Measurements from ENCODE around the gene DNAL1. TPM values are rescaled to one million over a fixed set of nuclear protein-coding genes. Genes with fewer than 3 reads are reported as not detected.

Gene DNAL1
- total RNA-seq, 1 experiment from 2014 or later: 14.6 TPM

- Histone ChIP-seq H3K27ac (ENCODE audit: low read depth, low read length) (no peak overlapping the region), H4K20me1 (ENCODE audit: insufficient read depth) (no peaks in the 10 kb centered on the region), H3K79me2 (ENCODE audit: insufficient read depth, low read length) (no peaks in the 10 kb centered on the region), H3K9me3 (ENCODE audit: control insufficient read depth in 1 of 2, insufficient read depth in 1 of 2, low read depth in 1 of 2, low read length in 2 of 2) (no peaks in the 10 kb centered on the region), H3K9ac (ENCODE audit: low read length) (no peak overlapping the region), H3K4me1 (ENCODE audit: control insufficient read depth in 1 of 2, insufficient read depth in 2 of 2, low read length in 2 of 2) (peaks cover 5 to 13% of the 10 kb centered on the region in 2 experiments), H3K4me2 (ENCODE audit: low read length) (no peak overlapping the region), H3K27me3 (ENCODE audit: insufficient read depth, low read length) (no peaks in the 10 kb centered on the region), H3K4me3 (replicated peaks in 1 of 2; ENCODE audit: low read depth in 1 of 2, low read length in 2 of 2) (no peak overlapping the region), H2AFZ (ENCODE audit: low read depth, low read length, poor library complexity, severe bottlenecking) (no peak overlapping the region), H3K36me3 (ENCODE audit: control insufficient read depth in 1 of 2, insufficient read depth in 2 of 2, low read length in 2 of 2) (no peaks in the 10 kb centered on the region), H3K9me2 (ENCODE audit: insufficient read depth) (no peaks in the 10 kb centered on the region)
- ChIA-PET POLR2A (no interaction called here), CTCF (interaction anchor here (1.1 kb wide), 1 partner anchor 9 kb away, joined by 3 read pairs; no protein-coding TSS in a partner anchor), RAD21 (ENCODE audit: low non-redundant PET in 1 of 2, low total read pairs in 2 of 2, uncharacterized antibody in 2 of 2, unreplicated experiment in 2 of 2) (no interaction called here)
- TF ChIP-seq EZH2phosphoT487 (IDR thresholded peaks at IDR 0.05; ENCODE audit: borderline replicate concordance) (no peak), YY1 (IDR thresholded peaks at IDR 0.05; ENCODE audit: extremely low read depth, insufficient replicate concordance, low read depth, low read length) (no peak), POLR2AphosphoS5 (IDR thresholded peaks at IDR 0.05; ENCODE audit: low read depth, low read length) (no peak), ZFX (IDR thresholded peaks at IDR 0.05) (no peak), ZNF274 (IDR thresholded peaks at IDR 0.05; ENCODE audit: low read depth, low read length) (no peak), RAD21 (IDR thresholded peaks at IDR 0.05; ENCODE audit: low read depth) (no peak), EZH2 (IDR thresholded peaks at IDR 0.05) (no peak), CEBPB (IDR thresholded peaks at IDR 0.05; ENCODE audit: low read depth) (no peak), ELF1 (IDR thresholded peaks at IDR 0.05; ENCODE audit: borderline replicate concordance, low read depth) (no peak), SP1 (IDR thresholded peaks at IDR 0.05; ENCODE audit: low read depth) (no peak), ZBTB33 (IDR thresholded peaks at IDR 0.05; ENCODE audit: extremely low read depth, insufficient replicate concordance, low read length) (no peak)
- TF ChIP-seq, protein P1, sequence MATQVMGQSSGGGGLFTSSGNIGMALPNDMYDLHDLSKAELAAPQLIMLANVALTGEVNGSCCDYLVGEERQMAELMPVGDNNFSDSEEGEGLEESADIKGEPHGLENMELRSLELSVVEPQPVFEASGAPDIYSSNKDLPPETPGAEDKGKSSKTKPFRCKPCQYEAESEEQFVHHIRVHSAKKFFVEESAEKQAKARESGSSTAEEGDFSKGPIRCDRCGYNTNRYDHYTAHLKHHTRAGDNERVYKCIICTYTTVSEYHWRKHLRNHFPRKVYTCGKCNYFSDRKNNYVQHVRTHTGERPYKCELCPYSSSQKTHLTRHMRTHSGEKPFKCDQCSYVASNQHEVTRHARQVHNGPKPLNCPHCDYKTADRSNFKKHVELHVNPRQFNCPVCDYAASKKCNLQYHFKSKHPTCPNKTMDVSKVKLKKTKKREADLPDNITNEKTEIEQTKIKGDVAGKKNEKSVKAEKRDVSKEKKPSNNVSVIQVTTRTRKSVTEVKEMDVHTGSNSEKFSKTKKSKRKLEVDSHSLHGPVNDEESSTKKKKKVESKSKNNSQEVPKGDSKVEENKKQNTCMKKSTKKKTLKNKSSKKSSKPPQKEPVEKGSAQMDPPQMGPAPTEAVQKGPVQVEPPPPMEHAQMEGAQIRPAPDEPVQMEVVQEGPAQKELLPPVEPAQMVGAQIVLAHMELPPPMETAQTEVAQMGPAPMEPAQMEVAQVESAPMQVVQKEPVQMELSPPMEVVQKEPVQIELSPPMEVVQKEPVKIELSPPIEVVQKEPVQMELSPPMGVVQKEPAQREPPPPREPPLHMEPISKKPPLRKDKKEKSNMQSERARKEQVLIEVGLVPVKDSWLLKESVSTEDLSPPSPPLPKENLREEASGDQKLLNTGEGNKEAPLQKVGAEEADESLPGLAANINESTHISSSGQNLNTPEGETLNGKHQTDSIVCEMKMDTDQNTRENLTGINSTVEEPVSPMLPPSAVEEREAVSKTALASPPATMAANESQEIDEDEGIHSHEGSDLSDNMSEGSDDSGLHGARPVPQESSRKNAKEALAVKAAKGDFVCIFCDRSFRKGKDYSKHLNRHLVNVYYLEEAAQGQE (IDR thresholded peaks at IDR 0.05; ENCODE audit: low read depth): no peak
- DNase-seq (ENCODE audit: low read depth, low spot score): no peak
- intact Hi-C loops (cut with micrococcal nuclease): no loop called here
- no TSS peak for BruUV-seq (replicated peaks)
- no peak for ATAC-seq
Measured at GRCh38 chr14:73665130-73665529, 20.3 kb downstream of the DNAL1 start.
